ACC112 (cell line): Measurements from ENCODE around the gene ARID1B.

Source experiments
- H2AFZ ChIP-seq: fragments of 200-600 bp; sonication (generic); one replicate; pipeline ENCODE4 v1.6.0; 2017; ENCODE audit warnings: antibody characterized with exemption, low read length; ENCODE audit not compliant: unreplicated experiment
- H3K27ac ChIP-seq: fragments of 200-600 bp; sonication (generic); 2 replicates; pipeline ENCODE4 v1.5.1; 2014; ENCODE audit warnings: low read depth, mild to moderate bottlenecking, antibody characterized with exemption, low read length, moderate library complexity
- H3K27me3 ChIP-seq: fragments of 200-600 bp; sonication (generic); 2 replicates; pipeline ENCODE4 v1.6.1; 2014; ENCODE audit warnings: mild to moderate bottlenecking, antibody characterized with exemption, low read length, moderate library complexity, mixed read lengths; ENCODE audit not compliant: insufficient read depth
- H3K36me3 ChIP-seq: fragments of 200-600 bp; sonication (generic); 2 replicates; pipeline ENCODE4 v1.6.1; 2016; ENCODE audit warnings: mild to moderate bottlenecking, antibody characterized with exemption, low read length, moderate library complexity, mixed read lengths; ENCODE audit not compliant: insufficient read depth
- H3K4me1 ChIP-seq: fragments of 200-600 bp; sonication (generic); one replicate; pipeline ENCODE4 v1.6.1; 2016; ENCODE audit warnings: low read length, mixed read lengths; ENCODE audit not compliant: insufficient read depth, unreplicated experiment, control insufficient read depth
- H3K4me3 ChIP-seq: fragments of 200-600 bp; sonication (generic); 2 replicates; pipeline ENCODE4 v1.5.1; 2014; ENCODE audit warnings: mild to moderate bottlenecking, low read depth, low read length
- H3K79me2 ChIP-seq: fragments of 200-600 bp; sonication (generic); one replicate; pipeline ENCODE4 v1.6.0; 2016; ENCODE audit warnings: low read length; ENCODE audit not compliant: control insufficient read depth, unreplicated experiment, insufficient read depth

The ARID1B gene

DNA sequence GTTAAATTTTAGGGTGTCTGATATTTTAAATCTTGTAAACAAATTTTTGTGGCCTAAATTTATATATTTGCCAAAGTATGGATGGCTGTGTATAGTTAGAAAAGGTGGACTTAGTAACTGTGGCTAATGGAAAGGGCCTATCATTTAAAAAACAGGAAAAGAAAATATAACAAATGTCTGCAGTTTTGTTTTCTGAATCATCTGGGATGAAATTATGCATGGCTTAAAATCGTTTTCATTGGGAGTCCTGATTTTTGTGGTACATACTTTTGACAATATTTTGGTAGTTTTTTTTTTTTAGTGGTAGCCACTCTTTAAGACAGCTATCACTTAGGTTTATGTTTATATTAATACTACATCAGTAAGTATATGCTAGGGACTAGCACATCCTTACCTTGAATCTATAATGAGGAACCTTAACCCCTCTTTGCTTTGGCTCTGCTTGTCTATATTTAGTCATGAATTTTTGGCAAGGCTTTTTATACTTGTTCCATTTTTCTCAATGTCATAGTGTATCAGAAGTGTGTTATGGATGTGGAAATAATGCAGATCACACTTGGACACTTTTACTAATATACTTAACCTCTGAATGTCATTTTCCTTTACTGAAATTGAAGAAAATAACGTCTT, 5.6 kb downstream of the ARID1B start:
- H3K4me3 ChIP-seq = peak overlapping the region; percentile 89
- peaks cover 11% of the 10 kb centered on the region for H3K4me1 ChIP-seq
- peak overlapping the region; percentile 76 for H3K27ac ChIP-seq
- H3K27me3 ChIP-seq = no peaks in the 10 kb centered on the region
- peaks cover 97% of the 10 kb centered on the region for H3K79me2 ChIP-seq
- no peak overlapping the region for H2AFZ ChIP-seq
- no peaks in the 10 kb centered on the region for H3K36me3 ChIP-seq

DNA sequence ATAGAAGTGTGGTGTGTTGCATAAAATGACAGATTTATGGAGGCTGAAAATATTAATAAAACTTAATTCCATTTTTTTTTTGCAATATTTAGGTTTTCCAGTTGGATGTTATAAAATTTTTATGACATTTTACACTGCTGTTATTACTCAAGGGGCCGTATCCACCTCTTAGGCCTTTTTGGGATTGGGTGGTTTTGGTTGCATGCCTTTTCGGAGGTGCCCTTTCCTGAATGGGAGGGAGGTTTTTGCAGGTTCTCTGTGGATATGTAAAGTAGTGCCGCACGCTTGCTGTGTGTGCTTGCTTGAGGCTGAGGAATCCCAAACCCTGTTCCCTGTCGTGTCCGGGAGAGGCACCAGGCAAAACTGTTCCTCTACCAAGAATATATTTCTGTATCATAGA, 6.8 kb downstream of the ARID1B start:
- Histone ChIP-seq H3K27ac (no peak overlapping the region), H3K4me3 (peak overlapping the region; percentile 89; the same call in 1 of the 2 replicates), H3K27me3 (no peaks in the 10 kb centered on the region), H3K36me3 (no peaks in the 10 kb centered on the region), H3K79me2 (peaks cover 99% of the 10 kb centered on the region), H3K4me1 (peaks cover 11% of the 10 kb centered on the region), H2AFZ (no peak overlapping the region)

DNA sequence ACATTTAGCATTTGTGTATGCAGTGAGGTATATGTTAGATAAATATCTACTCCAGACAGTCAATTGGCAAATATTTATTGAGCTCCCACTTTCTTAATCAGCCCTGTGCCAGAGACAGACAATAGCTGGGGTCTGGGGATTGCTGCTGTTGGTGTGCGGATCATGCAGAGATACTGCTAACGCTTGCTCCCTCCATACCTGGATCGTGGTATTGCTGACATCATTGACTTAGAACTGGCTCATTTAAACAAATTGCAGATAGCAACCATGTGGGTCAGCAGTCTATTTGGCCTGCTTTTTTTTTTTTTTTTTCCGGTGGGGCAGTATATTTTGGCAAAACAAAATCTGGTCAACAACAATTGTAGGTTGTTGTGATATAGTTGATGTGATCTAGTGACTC, 9.5 kb downstream of the ARID1B start:
- Histone ChIP-seq H3K4me3 (no peak overlapping the region), H3K27ac (no peak overlapping the region), H3K27me3 (no peaks in the 10 kb centered on the region), H3K79me2 (peaks cover 99% of the 10 kb centered on the region), H3K4me1 (peaks cover 20% of the 10 kb centered on the region), H2AFZ (no peak overlapping the region), H3K36me3 (no peaks in the 10 kb centered on the region)

DNA sequence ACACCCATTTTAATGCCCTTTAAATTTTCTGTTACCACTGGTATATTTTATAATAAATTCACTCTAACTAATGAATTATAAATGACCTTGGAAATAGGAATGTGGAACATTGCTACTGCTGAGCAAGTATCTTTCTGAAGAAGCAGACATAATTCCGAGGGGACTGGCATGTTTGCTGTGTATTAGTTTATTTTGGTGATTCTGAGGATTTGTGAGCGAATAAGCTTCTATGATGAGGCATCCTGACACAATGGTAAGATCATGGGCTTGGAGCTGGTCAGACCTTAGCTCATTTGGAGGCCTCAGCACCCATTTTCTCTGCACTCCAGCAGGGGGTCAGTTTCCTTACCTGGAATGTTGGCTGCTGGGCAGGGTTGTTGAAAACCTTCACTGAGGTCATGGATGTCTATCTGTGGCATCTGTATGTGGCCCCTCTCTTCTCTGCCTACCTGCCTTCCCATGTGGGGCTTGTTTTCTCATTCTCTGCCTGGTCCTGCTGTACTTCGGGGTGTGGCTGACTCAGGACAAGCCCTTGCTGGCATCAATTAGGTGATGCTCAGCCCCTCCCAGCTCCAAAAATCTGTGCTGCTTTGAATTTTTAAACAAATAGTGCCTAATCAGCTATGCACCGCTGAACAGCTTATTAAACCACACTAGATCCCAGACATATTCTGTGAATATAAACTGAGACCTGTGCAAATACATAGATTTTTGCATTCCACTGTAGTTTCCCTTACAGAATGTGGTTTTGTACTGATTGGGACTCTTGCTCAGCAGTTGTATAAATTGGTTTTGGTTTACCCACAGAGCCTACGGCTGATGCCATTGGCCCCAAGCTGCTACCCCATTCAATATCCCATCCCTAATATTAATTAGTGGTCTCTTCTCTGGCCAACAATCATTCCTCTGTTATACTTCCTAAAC, 10.7 kb downstream of the ARID1B start:
- peaks cover 19% of the 10 kb centered on the region for H3K4me1 ChIP-seq
- H3K27ac ChIP-seq = no peak overlapping the region
- H3K79me2 ChIP-seq = peaks cover 99% of the 10 kb centered on the region
- H2AFZ ChIP-seq = no peak overlapping the region
- H3K36me3 ChIP-seq = no peaks in the 10 kb centered on the region
- H3K27me3 ChIP-seq = no peaks in the 10 kb centered on the region
- H3K4me3 ChIP-seq = no peak overlapping the region

DNA sequence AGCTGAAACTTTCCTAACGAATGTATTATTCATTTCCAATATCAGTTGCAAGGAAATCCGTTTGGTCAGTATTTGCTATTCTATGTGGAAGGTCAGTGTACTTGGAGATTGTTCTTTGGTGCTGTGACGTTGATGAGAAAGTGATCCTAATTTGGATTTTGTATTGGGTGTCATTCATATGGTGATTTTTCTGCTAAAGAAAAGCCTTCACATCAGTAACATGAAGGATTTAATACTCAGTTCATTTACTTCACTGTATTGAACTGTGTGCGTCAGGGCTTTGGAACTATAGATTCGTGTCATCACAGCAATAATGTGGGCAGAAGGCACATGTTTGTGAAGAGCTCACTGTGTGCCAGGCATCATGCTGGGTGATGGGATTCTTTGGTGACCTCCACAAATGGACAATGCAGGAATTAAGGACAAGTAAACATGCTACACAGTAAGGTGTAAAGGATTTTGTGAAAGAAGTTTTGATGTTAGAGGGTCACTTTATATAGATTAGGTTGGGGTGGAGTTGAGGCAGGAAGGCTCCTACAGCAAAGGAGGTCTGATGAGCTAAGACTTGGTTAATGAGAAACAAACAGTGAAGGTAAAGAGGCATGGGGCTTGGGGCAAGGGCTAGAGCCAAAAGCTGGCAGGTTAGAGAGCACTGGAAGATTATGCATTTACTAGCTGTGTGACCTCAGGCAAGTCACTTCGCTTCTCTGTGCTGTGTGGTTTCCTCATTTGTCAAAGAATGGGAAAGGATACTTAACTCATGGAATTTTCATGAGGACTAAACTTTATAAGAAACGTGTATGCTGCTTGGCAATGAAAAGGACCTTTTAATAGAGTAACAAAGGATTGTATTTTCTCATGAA, 12.1 kb downstream of the ARID1B start:
- Histone ChIP-seq H3K4me1 (peaks cover 9% of the 10 kb centered on the region), H3K27me3 (no peaks in the 10 kb centered on the region), H3K4me3 (no peak overlapping the region), H2AFZ (no peak overlapping the region), H3K79me2 (peaks cover 99% of the 10 kb centered on the region), H3K27ac (no peak overlapping the region), H3K36me3 (no peaks in the 10 kb centered on the region)

DNA sequence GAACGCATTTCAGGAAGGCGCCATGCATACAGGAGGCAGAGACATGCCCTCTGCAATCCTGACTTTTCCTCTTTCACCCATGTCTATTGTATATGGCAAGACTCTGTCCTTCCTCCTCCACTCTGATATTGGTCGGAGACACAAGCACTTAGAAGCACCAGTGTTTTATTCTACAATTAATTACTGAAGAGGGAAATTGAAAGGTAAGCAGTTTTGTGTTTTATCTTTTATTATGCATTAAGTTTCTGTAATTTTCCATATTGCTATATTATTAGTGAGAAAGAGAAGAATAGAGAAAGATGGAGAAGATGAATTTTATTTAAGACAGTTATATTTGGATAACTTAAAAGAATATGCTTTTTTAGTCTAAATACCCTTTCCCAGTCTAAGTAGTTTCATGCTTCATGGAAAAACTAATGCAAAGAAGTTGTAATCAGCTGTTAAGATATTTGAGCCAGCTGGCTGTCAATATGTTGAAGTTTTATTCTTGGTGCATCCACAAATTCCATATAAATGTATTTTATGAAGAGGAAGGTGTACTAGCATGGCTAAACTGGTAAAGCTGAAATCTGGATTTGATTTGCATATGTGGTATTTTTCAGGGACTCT, 13.6 kb downstream of the ARID1B start:
- Histone ChIP-seq H3K36me3 (no peaks in the 10 kb centered on the region), H3K4me3 (no peak overlapping the region), H2AFZ (no peak overlapping the region), H3K4me1 (peaks cover 9% of the 10 kb centered on the region), H3K27ac (no peak overlapping the region), H3K79me2 (peaks cover 98% of the 10 kb centered on the region), H3K27me3 (no peaks in the 10 kb centered on the region)

DNA sequence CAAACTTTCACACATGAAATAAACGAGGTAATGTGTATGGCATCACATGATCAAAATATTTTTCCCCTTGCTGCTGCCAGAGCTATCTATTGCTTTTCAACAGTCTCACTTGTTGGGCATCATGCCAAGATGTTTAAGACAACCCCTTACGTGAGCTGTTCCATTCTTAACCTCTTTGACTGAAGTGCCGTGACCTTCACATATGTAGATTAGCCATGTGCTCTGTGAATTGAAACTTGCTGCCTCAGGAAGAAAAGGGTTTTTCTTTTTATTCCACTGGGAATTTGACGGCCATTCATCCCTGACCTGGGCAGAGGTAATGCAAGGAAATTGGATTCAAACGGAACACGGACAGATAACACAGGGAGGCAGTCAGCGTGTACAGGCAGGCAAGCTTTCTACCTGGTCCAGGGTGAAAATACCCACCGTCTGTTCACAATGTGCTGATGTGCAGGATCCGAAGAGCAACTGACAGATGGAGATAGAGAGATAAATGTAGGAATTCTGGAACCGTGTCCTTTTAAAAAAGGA, 14.2 kb downstream of the ARID1B start:
- Histone ChIP-seq H3K4me3 (no peak overlapping the region), H3K79me2 (peaks cover 98% of the 10 kb centered on the region), H3K27ac (no peak overlapping the region), H2AFZ (no peak overlapping the region), H3K4me1 (peaks cover 9% of the 10 kb centered on the region), H3K27me3 (no peaks in the 10 kb centered on the region), H3K36me3 (no peaks in the 10 kb centered on the region)

DNA sequence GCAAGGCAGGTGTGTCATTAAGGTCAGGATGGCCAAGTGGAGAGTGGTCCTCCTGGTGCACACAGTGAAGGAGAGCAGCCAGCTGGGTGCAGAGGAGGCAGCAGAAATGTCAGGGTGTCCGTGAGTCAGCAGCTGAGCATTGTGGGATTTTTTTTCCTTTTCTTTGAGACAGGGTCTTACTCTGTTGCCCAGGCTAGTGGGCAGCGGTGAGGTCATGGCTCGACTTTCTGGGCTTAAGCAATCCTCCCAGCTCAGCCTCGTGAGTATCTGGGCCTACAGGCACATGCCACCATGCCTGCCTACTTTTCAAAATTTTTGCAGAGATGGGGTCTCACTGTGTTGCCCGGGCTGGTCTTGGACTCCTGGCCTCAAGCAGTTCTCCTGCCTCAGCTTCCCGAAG, 16.0 kb downstream of the ARID1B start:
- Histone ChIP-seq H3K27ac (no peak overlapping the region), H3K27me3 (no peaks in the 10 kb centered on the region), H3K36me3 (no peaks in the 10 kb centered on the region), H3K4me1 (peaks cover 9% of the 10 kb centered on the region), H3K79me2 (peaks cover 99% of the 10 kb centered on the region), H2AFZ (no peak overlapping the region), H3K4me3 (no peak overlapping the region)

DNA sequence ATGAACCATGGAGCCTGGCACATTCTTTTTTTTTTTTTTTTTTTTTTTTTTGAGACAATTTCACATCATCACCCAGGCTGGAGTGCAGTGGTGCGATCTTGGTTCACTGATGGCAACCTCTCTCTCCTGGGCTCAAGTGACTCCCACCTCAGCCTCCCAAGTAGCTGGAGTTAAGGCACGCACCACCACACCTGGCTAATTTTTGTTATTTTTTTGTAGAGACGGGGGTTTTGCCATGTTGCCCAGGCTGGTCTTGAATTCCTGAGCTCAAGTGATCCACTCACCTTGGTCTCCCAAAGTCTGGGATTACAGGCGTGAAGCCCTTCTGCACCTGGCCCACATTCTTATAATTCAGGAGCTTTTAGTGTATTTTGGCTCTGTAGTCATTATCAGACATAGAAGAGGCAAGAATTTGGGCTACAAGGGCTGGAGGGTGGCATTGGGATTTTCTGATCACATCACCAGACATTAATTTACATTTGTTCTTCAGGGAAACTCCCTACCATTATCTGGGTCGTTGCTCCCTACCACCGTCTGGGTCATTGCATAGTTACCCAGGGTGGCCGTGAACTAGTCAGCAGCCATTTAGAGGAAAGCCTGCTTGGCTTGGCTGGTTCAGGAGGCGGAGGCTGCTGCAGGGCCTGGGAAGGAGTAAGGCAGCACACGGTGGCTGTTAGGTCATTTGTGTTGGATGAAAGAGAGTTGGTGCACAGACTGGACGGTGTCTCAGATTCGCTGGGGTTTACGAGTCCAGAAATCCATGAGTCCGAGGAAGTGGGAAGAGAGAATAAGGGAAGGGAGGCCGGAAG, 17.6 kb downstream of the ARID1B start:
- H2AFZ ChIP-seq = no peak overlapping the region
- no peaks in the 10 kb centered on the region for H3K27me3 ChIP-seq
- H3K79me2 ChIP-seq = peaks cover 96% of the 10 kb centered on the region
- H3K4me1 ChIP-seq = peaks cover 9% of the 10 kb centered on the region
- H3K36me3 ChIP-seq = no peaks in the 10 kb centered on the region
- H3K4me3 ChIP-seq = no peak overlapping the region
- H3K27ac ChIP-seq = no peak overlapping the region
